Stimulated activated CD4-positive, alpha-beta T cell treated with anti-CD3 and anti-CD28 coated beads, Interleukin-1b, Interleukin-23, amount 100 ng/mL, for 4 hours (primary cell): ENCODE data around the gene MCM5.
"Not testable (repeated sequence)": the region's sequence is repeated elsewhere in the genome, so short reads cannot be mapped to it uniquely, and the experiment has no call there.

Experiments
- DNase-seq, 2 donors: peaks; one replicate each; pipeline ENCODE4 v3.0.0-alpha.2; 2020; ENCODE audit warnings: low read depth in 2 of 2

The MCM5 gene

DNA sequence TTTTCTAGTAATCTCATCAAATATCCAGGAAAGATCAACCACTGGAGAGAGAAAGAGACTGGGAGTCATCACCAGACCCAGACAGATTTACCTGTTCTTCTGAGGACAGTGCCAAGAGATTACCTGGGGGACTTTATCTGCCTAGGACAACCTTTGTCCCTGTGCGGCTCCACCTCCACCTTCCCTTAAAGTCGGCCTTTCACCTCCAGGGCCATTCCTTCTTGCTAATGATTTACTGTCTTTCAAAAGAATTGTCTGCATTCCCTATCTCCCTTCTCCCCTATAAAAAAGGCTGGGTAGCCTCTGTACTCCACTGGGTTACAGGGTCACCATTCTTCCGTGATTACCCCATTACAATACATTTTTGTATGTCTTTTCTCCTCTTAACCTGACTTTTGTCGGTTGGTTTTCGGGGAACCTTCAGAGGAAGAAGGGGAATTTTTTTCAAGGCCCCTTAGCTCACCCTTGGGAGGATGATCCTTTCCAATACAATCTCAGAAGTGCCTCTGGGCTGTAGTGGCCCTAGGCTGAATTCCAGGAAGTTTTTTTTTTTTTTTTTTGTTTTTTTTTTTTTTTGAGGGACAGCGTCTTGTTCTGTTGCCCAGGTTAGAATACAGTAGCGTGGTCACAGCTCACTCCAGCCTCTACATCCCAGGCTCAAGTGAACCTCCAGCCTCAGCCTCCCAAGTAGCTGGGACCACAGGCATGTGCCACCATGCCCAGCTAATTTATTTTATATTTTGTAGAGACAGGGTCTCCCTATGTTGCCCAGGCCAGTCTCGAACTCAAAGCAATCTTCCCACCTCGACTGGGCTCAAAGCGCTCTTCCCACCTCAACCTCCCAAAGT lies 20.6 kb upstream of the MCM5 start:
- no peak for DNase-seq

DNA sequence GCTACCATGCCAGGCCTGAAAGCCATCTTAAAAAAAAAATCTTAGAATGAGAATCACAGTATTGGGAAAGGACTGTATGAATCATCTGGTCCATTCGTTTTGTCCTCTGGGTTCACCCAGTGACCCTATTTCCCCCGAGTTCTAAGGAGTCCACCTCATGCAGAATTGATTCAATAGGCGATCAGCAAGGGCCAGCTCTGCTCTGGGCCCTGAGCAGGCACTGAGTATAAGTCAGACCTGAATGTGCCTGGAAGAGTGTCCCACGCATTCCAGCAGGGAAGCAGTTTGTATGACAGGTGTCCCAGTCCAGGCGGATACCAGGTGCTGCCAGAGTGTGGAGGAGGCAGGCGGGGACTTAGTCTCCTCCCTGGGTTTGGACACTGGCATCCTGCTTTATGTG lies 19.9 kb upstream of the MCM5 start:
- no peak for DNase-seq

DNA sequence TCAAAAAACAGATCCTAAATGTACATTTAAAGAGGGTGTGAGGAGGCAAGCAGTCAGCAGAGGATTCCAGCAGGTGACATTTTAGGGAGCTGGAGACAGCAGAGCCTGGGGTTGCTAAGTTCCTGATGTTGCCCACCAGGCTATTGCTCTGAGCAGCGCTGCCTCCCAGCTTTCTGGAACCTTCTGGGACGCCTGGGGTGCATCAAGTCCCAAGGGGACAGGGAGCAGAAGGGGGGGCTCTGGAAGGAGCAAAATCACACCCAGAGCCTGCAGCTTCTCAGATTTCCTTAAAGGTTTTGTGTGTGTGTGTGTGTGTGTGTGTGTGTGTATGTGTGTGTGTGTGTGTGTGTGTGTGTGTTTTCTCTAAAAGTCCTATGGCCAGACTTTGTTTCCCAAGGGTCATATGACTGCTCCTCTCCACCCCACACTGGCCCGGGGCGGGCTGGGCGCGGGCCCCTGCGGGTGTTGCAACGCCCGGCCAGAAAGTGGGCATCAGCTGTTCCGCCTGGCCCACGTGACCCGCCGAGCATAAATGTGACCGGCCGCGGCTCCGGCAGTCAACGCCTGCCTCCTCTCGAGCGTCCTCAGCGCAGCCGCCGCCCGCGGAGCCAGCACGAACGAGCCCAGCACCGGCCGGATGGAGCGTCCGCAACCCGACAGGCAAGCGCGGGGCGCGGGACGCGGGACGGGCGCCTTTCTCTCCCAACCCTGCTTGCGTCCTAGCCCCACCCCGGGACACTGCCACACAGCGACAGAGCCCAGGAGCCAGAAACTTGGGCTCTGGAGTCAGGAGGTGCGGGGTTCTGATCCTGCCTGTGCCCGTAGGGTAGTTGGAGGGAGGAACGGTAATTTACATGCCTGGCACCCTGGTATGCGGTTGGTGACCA lies 19.2 kb upstream of the MCM5 start, which contains the start of gene HMOX1:
HMOX1 (plus strand) TSS at position 560 of the 887 bp plus-strand sequence; CDS start at position 638, 78 bp downstream.
- DNase-seq, result peak in 1 of 2 donors; percentile 37

DNA sequence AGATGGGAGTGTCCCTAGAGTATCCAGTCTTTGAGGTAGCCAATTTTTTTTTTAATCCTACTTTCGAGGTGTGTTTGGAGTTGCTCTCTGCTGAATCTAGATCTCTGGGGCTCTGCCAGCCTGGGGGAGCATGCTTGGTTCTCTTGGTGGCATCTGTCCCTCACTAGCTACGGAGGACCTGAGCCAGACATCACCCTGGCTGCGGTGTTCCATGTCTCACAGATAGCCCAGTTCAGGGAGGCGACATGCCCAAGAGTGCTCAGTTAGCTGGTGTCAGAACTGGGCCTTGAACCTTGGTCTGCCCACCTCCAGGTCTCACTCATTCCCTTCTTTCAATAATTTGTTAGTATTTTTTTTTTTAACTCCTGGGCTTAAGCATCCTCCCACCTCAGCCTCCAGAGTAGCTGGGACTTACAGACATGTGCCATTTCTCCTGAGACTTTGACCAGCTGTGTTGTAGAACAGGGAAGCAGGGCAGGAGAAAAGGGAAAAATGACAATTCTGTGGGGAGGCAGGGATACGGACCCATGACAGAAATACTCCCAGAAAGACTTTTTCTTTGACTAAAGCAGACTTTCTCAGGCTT lies 18.4 kb upstream of the MCM5 start:
- no peak for DNase-seq

DNA sequence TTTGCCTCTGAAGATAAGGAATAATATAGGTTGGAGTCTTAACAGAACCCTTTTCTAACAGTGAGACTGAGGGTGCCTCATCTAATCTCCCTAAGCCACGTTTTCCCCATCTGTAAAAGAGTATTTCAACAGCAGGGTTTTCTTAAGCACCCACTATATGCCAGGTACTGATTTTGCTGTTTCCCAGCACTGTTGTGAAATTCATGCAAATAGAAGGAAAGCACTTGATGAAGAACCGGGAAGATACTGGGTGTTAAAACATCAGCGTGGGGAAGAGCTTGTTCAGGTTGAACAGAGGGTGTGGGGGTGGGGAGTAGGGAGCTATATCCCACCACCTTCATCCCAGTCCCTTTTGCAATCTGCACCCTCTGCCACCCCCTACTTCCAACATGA lies 16.3 kb upstream of the MCM5 start:
- no peak for DNase-seq

DNA sequence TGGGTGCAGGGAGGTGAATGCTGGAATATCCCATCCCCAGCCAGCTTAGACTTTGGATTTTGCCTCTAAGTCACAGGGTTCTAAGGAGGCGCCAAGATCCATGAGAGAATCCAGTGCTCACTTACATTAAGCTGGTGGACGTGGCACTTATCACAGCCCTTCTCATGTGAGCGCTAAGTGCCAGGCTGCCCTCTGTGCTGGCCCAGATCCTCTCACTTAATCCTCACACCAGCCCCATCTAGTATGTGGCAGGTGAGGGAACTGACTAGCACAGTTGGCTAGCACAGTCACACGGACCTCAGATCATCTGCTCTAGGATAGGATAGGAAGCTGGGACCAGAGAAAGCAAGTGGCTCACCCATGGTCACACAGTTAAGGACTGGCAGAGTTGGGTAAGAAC lies 15.4 kb upstream of the MCM5 start:
- no peak for DNase-seq

DNA sequence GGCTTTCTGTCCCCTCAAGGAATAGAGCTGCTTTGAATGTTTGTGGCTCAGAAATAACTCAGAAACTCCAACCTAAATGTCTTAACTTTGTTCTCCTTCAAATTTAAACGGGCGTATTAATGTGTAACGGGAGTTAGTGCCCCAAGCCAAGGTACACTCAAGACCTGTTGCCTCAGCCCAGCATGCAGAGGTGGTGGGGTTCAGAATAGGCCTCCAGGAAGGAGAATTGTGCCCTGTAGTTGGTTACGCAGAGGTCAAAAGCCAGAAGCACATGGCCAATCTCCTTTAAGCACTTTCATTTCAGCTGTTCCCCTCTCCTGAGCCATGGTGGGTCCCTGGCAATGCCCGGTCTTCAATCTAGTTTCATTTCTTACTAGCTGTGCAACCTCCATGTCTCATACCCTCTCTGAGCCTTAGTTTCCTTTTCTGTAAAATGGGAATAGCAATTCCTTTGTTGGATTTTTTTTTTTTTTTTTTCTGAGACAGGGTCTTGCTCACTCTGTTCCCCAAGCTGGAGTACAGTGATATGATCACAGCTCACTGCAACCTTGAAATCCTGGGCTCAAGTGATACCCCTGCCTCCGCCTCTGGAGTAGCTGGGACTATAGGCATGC lies 14.9 kb upstream of the MCM5 start:
- no peak for DNase-seq

DNA sequence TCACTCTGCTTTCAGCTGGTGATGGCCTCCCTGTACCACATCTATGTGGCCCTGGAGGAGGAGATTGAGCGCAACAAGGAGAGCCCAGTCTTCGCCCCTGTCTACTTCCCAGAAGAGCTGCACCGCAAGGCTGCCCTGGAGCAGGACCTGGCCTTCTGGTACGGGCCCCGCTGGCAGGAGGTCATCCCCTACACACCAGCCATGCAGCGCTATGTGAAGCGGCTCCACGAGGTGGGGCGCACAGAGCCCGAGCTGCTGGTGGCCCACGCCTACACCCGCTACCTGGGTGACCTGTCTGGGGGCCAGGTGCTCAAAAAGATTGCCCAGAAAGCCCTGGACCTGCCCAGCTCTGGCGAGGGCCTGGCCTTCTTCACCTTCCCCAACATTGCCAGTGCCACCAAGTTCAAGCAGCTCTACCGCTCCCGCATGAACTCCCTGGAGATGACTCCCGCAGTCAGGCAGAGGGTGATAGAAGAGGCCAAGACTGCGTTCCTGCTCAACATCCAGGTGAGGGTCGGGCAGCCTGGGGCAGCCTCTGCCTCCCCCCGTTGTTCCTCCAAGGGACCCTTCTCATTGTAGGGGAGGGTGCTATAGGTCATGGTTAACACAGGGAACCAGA lies 13.2 kb upstream of the MCM5 start:
- no peak for DNase-seq

DNA sequence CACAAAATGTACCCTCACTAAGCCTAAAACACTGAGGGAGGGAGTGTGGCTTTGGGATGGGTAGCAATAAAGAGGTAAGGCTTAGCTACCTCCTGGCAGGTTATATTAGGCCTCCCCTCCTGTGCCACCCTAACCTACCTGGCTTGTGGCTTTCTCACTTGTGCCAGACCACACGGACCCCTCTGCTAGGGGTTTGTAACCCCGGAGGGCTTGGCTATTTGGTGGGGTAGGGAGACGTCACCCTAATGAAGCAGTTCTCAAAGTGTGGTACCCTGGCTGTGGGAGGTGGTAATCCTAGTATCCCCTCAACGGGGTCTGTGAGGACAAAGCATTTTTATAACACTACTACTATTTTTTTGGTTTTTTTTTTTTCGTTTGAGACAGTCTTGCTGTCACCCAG lies 9.0 kb upstream of the MCM5 start:
- no peak for DNase-seq

DNA sequence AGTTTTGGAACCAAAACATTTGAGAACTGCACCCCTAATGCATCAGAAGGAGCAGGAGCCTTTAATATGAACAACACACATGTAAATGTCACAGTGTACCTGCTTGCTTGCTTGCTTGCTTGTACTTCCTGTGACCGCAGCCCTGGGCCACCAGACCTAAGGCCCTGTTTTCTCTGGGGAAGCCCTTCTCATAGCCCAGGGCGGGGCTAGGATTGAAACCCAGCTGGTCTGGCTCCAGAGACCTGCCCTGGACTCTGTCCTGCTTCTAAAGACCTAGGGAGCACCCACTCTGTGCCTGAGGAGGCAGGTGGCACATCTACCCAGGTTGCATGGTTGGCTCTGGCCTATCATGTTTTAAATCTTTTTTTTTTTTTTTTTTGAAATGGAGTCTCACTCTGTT lies 7.6 kb upstream of the MCM5 start:
- no peak for DNase-seq

DNA sequence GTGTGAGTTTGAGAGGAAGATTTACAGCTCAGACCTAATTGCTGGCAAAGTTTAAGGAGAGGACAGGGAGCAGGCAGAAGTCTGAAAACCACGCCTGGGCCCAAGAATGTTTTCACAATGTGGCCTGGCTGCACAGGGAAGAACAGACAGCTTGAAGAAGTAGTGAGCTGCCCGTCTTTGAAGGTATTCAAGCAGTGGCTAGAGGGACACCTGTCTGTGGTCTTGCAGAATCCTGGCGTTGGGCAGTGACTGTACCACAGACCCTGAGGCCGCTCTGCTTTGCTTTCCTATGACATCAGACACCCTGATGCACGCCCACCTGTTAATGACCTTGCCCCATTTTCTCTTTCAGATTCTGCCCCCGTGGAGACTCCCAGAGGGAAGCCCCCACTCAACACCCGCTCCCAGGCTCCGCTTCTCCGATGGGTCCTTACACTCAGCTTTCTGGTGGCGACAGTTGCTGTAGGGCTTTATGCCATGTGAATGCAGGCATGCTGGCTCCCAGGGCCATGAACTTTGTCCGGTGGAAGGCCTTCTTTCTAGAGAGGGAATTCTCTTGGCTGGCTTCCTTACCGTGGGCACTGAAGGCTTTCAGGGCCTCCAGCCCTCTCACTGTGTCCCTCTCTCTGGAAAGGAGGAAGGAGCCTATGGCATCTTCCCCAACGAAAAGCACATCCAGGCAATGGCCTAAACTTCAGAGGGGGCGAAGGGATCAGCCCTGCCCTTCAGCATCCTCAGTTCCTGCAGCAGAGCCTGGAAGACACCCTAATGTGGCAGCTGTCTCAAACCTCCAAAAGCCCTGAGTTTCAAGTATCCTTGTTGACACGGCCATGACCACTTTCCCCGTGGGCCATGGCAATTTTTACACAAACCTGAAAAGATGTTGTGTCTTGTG lies 6.6 kb upstream of the MCM5 start:
- DNase-seq, result no peak

DNA sequence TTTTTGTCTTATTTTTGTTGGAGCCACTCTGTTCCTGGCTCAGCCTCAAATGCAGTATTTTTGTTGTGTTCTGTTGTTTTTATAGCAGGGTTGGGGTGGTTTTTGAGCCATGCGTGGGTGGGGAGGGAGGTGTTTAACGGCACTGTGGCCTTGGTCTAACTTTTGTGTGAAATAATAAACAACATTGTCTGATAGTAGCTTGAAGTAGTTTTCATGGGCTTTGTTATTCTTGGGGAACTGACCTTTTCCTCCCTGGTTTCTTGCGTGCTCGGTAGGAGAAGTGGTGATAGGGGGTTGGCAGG lies 6.0 kb upstream of the MCM5 start:
- no peak for DNase-seq

DNA sequence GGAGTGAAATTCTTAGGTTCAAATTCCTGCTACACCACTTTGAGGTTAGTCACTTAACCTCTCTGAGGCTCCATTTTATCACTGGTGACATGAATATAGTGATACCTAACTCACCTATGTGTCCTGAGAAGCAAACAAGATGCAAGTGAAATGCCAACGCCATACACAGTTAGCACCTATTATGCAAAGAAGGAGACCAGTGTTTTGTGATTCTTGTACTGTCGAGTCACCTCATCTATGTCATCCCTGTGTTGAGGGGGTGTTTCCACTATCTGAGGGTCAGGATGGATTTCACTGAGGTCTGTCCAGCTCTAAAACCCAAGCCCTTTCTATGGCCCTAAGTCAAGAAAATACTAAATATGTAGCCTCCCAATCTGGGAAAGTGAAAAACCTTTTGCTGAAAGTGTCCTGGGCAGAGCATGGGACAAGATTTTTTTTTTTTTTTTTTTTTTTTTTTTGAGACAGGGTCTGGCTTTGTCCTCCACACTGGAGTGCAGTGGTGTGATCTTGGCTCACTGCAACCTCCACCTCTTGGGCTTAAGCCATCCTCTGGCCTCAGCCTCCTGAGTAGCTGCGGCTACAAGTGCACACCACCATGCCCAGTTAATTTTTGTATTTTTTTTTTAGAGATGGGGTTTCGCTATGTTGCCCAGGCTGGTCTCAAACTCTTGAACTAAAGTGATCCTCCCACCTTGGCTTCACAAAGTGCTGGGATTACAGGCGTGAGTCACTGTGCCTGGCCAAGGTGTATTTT lies 5.0 kb upstream of the MCM5 start:
- no peak for DNase-seq

DNA sequence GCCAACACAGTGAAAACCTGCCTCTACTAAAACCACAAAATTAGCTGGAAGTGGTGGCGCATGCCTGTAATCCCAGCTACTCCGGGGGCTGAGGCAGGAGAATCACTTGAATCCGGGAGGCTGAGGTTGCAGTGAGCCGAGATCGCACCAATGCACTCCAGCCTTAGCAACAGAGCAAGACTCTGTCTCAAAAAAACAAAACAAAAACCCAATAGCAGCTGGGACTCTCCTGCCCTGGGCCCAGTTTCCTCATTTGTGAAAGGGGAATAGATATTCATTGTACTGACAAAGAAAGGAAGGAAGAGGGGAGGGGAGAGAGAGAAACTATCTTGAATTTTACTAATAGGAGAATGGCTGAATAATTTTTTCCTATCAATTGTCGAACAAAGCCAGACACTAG lies 3.3 kb upstream of the MCM5 start:
- DNase-seq, result not testable (repeated sequence)

DNA sequence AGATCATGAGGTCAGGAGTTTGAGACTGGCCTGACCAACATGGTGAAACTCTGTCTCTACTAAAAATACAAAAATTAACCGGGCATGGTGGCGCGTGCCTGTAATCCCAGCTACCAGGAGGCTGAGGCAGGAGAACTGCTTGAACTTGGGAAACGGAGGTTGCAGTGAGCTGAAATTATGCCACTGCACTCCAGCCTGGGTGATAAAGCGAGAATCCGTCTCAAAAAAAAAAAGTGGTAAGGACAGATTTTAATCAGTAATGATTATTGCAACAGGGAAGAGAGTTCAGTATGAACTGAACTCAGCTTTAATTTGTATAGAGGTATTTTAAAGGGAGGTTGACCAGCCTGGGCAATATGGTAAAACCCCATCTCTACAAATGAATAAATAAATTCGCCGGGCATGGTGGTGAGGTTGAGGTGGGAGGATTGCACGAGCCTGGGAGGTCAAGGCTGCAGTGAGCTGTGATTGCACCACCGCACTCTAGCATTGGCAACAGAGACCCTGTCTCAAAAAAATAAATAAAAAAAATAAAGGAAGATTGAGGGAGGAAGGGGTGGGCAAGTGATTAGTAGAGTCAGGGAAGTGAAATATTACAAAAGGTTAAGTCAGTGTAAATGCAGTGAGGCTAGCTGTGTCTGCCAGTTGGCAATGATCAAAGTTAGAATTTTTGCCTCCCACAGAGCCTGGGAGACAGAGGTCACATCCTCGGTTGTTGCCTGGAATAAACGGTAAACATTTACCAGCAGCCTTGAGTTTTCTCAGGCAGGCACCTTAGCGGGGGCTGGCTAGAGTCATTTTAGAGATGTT lies 2.6 kb upstream of the MCM5 start:
- DNase-seq, result no peak

DNA sequence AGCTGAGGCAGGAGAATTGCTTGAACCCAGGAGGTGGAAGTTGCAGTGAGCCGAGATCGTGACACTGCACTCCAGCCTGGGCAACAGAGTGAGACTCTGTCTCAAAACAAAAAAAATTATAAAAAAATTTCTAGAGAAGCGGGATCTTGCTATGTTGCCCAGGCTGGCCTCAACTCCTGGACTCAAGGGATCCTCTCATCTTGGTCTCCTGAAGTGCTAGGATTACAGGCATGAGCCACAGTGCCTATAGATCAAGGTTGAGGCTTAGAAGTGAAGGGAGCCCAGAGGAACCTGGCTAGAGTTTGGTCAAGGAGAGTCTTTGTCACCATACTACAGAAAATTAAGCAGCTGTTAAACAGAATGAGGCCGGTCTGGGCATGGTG lies 1.4 kb upstream of the MCM5 start:
- no peak for DNase-seq

DNA sequence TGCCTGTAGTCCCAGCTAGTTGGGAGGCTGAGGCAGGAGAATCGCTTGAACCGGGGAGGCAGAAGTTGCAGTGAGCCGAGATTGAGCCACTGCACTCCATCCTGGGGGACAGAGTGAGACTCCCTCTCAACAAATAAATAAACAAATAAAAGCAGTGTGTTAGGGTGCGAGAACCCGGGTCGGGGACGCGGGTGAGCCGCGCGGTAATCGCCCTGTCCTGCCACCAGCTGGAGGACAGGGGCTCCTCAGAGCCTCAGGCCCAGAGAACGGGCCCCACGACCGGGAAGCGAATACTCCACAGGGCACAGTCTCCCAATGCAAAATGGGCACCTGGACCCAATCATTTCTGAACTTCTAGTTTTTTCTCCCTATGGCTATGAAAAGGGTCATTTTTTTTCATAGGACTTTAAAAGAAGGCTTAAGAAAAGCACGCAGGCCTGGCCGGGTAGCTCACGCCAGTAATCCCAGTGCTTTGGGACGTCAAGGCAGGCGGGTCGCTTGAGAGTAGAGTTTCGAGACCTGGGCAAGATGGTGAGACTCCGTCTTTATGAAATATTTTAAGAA lies 744 bp upstream of the MCM5 start:
- no peak for DNase-seq

DNA sequence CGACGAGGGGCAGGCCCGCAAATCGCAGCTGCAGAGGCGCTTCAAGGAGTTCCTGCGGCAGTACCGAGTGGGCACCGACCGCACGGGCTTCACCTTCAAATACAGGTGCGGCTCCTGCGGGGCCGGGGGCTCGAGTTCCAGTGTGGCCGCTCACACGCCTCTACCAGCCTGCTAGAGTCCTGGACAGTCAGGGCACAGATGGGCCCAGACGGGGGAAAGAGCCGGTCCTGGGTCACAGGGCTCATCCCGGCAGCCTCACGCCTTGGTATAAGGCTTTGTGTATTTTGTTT lies 506 bp downstream of the MCM5 start:
- peak in 1 of 2 donors; percentile 28 for DNase-seq

DNA sequence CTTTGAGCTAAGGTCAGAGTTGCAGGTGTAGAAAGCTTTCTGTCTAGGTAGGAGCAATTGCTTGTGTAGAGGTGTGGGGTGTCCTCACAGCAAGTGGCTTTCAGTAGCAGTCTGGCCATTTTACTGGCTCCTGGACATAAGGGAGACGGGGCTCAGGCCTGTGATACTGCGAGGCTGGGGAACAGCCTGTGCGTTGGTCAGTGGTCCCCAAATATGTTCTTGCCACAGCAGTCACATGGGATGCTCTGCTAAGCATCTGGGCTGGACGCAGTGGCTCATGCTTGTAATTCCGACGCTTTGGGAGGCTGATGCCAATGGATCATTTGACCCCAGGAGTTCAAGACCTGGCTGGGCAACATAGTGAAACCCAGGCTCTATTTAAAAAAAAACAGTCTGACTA lies 1.9 kb downstream of the MCM5 start:
- no peak for DNase-seq
